Large intestine (tissue), 3 donors: ENCODE measurements around the gene LRRC57. TPM values are rescaled to one million over a fixed set of nuclear protein-coding genes. Genes with fewer than 3 reads are reported as not detected.

Experiments used
- DNase-seq, 2 donors: peaks; one replicate each; pipeline versions ENCODE4 v3.0.0 to v3.0.0-alpha.2; 2013
- H3K27ac ChIP-seq: one replicate; pipeline ENCODE4 v1.5.1; 2013; ENCODE audit warnings: low read length
- H3K27me3 ChIP-seq: 2 replicates; pipeline ENCODE4 v1.6.1; 2013; ENCODE audit warnings: low read length; ENCODE audit not compliant: control insufficient read depth, insufficient read depth
- H3K36me3 ChIP-seq: 2 replicates; pipeline ENCODE4 v1.6.1; 2013; ENCODE audit warnings: low read length; ENCODE audit not compliant: control insufficient read depth, insufficient read depth
- H3K4me1 ChIP-seq: one replicate; pipeline ENCODE4 v1.6.1; 2013; ENCODE audit warnings: low read length; ENCODE audit not compliant: control insufficient read depth, insufficient read depth
- H3K4me3 ChIP-seq: one replicate; pipeline ENCODE4 v1.5.1; 2013; ENCODE audit warnings: low read length
- H3K9me3 ChIP-seq: one replicate; pipeline ENCODE4 v1.6.1; 2013; ENCODE audit warnings: mild to moderate bottlenecking, low read depth, low read length, moderate library complexity; ENCODE audit not compliant: control insufficient read depth
- WGBS: methylation state at CpG from one replicate; pipeline ENCODE4 v1.1.5; 2013; ENCODE audit warnings: low lambda C conversion rate; ENCODE audit not compliant: insufficient coverage; 5-methylcytosine and 5-hydroxymethylcytosine counted together
- polyA plus RNA-seq: library from polyadenylated mRNA; unstranded; fragments of 120-200 nt; gene quantifications from one replicate; pipeline ENCODE4 v1.2.1, GENCODE V29; 2013

LRRC57 gene
- polyA plus RNA-seq, 1 donor, result 22.2 TPM

- 50% methylated on average over 2 of the region's 18 CpGs for WGBS
- H3K36me3 ChIP-seq, result no peaks in the 10 kb centered on the region
- peak in 1 of 2 donors; percentile 19 for DNase-seq
- H3K27ac ChIP-seq, result peak overlapping the region; percentile 93
- H3K4me3 ChIP-seq, result peak overlapping the region; percentile 91
- H3K27me3 ChIP-seq, result no peaks in the 10 kb centered on the region
- peaks cover 10% of the 10 kb centered on the region for H3K4me1 ChIP-seq
- H3K9me3 ChIP-seq, result no peaks in the 10 kb centered on the region
Observed at GRCh38 chr15:42491539-42492225, 56.9 kb downstream of the LRRC57 start.

GRCh38 chr15:42490671-42491538 lies 57.7 kb downstream of the LRRC57 start, which contains the start of gene ZNF106:
Gene ZNF106, minus strand, starts transcription at chr15:42491141. Its CDS starts 18,852 bp downstream, at chr15:42472289.
- WGBS, result 0% methylated on average over 4 of the region's 51 CpGs
- H3K4me1 ChIP-seq, result peaks cover 10% of the 10 kb centered on the region
- H3K9me3 ChIP-seq, result no peaks in the 10 kb centered on the region
- no peaks in the 10 kb centered on the region for H3K27me3 ChIP-seq
- peak within 1 kb of the TSS; percentile 93 for H3K27ac ChIP-seq
- DNase-seq, result peak; percentile 90 to 93
- H3K4me3 ChIP-seq, result peak within 1 kb of the TSS; percentile 91
- no peaks in the 10 kb centered on the region for H3K36me3 ChIP-seq

DNA sequence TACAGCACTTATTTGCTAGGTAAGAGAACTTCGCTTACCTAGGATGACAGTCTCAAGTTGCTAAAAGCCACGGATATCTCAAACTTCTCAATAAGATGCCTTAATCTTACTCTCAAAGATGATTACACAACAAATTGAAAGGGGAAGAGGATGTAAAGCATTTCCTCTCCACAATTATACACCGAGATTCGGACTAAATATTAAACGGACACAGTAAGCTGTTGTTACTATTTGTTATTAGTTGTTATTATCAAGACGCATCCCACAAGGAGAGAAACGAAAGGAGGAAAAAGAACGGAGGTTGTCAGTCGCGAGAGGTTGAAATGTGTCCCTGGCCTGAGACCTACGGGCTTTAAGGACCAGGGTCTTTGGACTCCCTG lies 58.3 kb downstream of the LRRC57 start:
- no peaks in the 10 kb centered on the region for H3K9me3 ChIP-seq
- peak in 1 of 2 donors; percentile 50 for DNase-seq
- no peaks in the 10 kb centered on the region for H3K36me3 ChIP-seq
- H3K27me3 ChIP-seq, result no peaks in the 10 kb centered on the region
- H3K4me3 ChIP-seq, result peak overlapping the region; percentile 91
- 0% methylated on average over 1 of the region's 11 CpGs for WGBS
- H3K4me1 ChIP-seq, result peaks cover 10% of the 10 kb centered on the region
- peak overlapping the region; percentile 93 for H3K27ac ChIP-seq

Other genes starting within 250 kb of the LRRC57 start
- 229 TPM for gene CAPN3, start 189.3 kb downstream of the LRRC57 start, polyA plus RNA-seq
- gene ZNF106, start 57.7 kb downstream of the LRRC57 start, polyA plus RNA-seq, result 28.8 TPM
- gene SNAP23, start 53.2 kb downstream of the LRRC57 start, polyA plus RNA-seq, result 146 TPM
- gene HAUS2, start within 50 bp of the LRRC57 start, polyA plus RNA-seq, result 16.5 TPM
- gene STARD9, start 26.8 kb upstream of the LRRC57 start, polyA plus RNA-seq, result 10.3 TPM
- gene CDAN1, start 188.3 kb upstream of the LRRC57 start, polyA plus RNA-seq, result 18.0 TPM